HTR-8/SVneo (cell line): ENCODE measurements around the gene RUVBL2.
"Not testable (repeated sequence)": the region's sequence is repeated elsewhere in the genome, so short reads cannot be mapped to it uniquely, and the experiment has no call there.

ENCODE experiments used
- DNase-seq: peaks from one replicate; pipeline ENCODE4 v3.0.0; 2011; ENCODE audit warnings: low spot score, mixed read lengths; ENCODE audit not compliant: insufficient read length
- FAIRE-seq: peaks from 2 replicates; lab custom pipeline; 2011; peaks lifted over from hg19 to GRCh38; lab: Jason Lieb, UNC

Gene RUVBL2

GRCh38 chr19:49038111-49038510 lies 44.4 kb downstream of the RUVBL2 start:
- not testable (repeated sequence) for FAIRE-seq, DNase-seq

- FAIRE-seq, result peak; percentile 85
- not testable (repeated sequence) for DNase-seq
Observed at GRCh38 chr19:49038557-49039276, 45.0 kb downstream of the RUVBL2 start.

- DNase-seq, result not testable (repeated sequence)
Observed at GRCh38 chr19:49039736-49040135, 46.0 kb downstream of the RUVBL2 start.

GRCh38 chr19:49042177-49042576 lies 48.5 kb downstream of the RUVBL2 start:
- FAIRE-seq (no peak), DNase-seq (no peak)

More at GRCh38 chr19:49039736-49040135, 46.0 kb downstream of the RUVBL2 start:
- FAIRE-seq, result peak; percentile 9

- not testable (repeated sequence) for FAIRE-seq, DNase-seq
Observed at GRCh38 chr19:49042666-49043065, 49.0 kb downstream of the RUVBL2 start.

GRCh38 chr19:49043548-49043947 lies 49.9 kb downstream of the RUVBL2 start, which contains the start of gene CGB5:
Gene CGB5 (plus strand): TSS chr19:49043848. CDS start chr19:49044210, 362 bp downstream.
- not testable (repeated sequence) for FAIRE-seq, DNase-seq

- not testable (repeated sequence) for FAIRE-seq, DNase-seq
Observed at GRCh38 chr19:49049011-49049410, 55.3 kb downstream of the RUVBL2 start, which contains the start of gene CGB8. Gene CGB8 (minus strand): TSS chr19:49049111. CDS start chr19:49048739, 372 bp downstream.

- DNase-seq, FAIRE-seq: not testable (repeated sequence)
Observed at GRCh38 chr19:49049834-49050233, 56.1 kb downstream of the RUVBL2 start.

GRCh38 chr19:49050376-49051033 lies 56.8 kb downstream of the RUVBL2 start:
- not testable (repeated sequence) for DNase-seq
- peak; percentile 48 for FAIRE-seq

- FAIRE-seq (peak; percentile 55), DNase-seq (peak; percentile 85)
Observed at GRCh38 chr19:49056101-49056901, 62.6 kb downstream of the RUVBL2 start.

- not testable (repeated sequence) for FAIRE-seq, DNase-seq
Observed at GRCh38 chr19:49056902-49057596, 63.4 kb downstream of the RUVBL2 start.

- DNase-seq (no peak), FAIRE-seq (peak; percentile 58)
Observed at GRCh38 chr19:49057636-49058234, 64.0 kb downstream of the RUVBL2 start, which contains the start of gene CGB7. Gene CGB7 (minus strand): TSS chr19:49057749. CDS start chr19:49055375, 2,374 bp downstream.

- DNase-seq (no peak), FAIRE-seq (no peak)
Observed at GRCh38 chr19:49058562-49058961, 64.9 kb downstream of the RUVBL2 start.

GRCh38 chr19:49059053-49059452 lies 65.4 kb downstream of the RUVBL2 start:
- no peak for FAIRE-seq
- no peak for DNase-seq

- DNase-seq (no peak), FAIRE-seq (no peak)
Observed at GRCh38 chr19:49061000-49061399, 67.3 kb downstream of the RUVBL2 start.

GRCh38 chr19:49061445-49061844 lies 67.8 kb downstream of the RUVBL2 start:
- FAIRE-seq (no peak), DNase-seq (no peak)

- FAIRE-seq (no peak), DNase-seq (no peak)
Observed at GRCh38 chr19:49064029-49064629, 70.4 kb downstream of the RUVBL2 start.

- FAIRE-seq (peak; percentile 38), DNase-seq (peak; percentile 70)
Observed at GRCh38 chr19:49064768-49065611, 71.3 kb downstream of the RUVBL2 start, which contains the start of gene NTF4. Gene NTF4 (minus strand): TSS chr19:49064818. CDS start chr19:49061997, 2,821 bp downstream.
